ENCODE measurements around the gene IGFBP1. TPM values are rescaled to one million over a fixed set of nuclear protein-coding genes. Genes with fewer than 3 reads are reported as not detected.

Gene IGFBP1
- total RNA-seq, 1 donor from 2014 or later: not detected

DNA sequence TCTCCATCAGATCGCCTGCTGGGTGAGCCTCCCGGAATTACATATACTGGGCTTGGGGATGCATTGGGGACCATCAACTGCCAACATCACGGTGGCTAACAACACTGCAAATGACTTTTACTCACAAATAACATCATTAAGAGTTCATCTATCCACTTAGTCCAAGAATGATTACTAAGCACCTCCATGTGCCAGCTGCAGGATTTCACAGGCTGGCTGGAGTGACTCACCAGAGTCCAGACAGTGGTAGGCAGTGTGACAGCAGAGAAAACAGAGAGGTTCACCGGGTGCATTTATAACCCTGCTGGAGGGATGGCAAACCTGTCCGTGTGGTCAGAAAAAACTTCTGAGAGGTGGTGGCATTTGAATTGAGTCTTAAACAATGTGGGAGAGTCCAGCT, 36.0 kb downstream of the IGFBP1 start:
- DNase-seq: no peak
- ATAC-seq: no peak
- no peaks in the 10 kb centered on the region for H3K9me3 ChIP-seq
- peaks cover 15% of the 10 kb centered on the region for H3K4me1 ChIP-seq
- H3K4me3 ChIP-seq: no peak overlapping the region
- intact Hi-C loops (cut with DNase I): no loop called here
- peaks cover 32% of the 10 kb centered on the region for H3K27me3 ChIP-seq
- no peak overlapping the region for H3K27ac ChIP-seq
- TF ChIP-seq, protein P1, sequence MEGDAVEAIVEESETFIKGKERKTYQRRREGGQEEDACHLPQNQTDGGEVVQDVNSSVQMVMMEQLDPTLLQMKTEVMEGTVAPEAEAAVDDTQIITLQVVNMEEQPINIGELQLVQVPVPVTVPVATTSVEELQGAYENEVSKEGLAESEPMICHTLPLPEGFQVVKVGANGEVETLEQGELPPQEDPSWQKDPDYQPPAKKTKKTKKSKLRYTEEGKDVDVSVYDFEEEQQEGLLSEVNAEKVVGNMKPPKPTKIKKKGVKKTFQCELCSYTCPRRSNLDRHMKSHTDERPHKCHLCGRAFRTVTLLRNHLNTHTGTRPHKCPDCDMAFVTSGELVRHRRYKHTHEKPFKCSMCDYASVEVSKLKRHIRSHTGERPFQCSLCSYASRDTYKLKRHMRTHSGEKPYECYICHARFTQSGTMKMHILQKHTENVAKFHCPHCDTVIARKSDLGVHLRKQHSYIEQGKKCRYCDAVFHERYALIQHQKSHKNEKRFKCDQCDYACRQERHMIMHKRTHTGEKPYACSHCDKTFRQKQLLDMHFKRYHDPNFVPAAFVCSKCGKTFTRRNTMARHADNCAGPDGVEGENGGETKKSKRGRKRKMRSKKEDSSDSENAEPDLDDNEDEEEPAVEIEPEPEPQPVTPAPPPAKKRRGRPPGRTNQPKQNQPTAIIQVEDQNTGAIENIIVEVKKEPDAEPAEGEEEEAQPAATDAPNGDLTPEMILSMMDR (IDR thresholded peaks at IDR 0.05): no peak
- no peaks in the 10 kb centered on the region for H3K36me3 ChIP-seq

DNA sequence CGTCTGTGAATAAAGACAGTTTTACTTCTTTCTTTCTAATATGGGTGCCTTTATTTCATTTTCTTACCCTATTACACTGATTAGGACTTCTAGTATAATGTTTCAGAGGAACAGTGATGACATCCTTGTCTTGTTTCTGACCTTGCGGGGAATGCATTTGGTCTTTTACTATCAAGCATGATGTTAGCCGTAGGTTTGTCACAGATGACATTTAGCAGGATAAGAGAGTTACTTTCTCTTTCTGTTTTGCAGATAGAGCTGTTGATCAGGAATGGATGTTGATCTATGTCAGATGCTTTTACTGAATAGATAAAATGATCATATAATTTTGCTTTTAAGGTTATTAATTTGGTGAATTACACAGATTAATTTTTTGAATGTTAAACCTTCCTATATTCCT, 39.4 kb downstream of the IGFBP1 start:
- Histone ChIP-seq H3K9me3 (no peaks in the 10 kb centered on the region), H3K27me3 (peaks cover 4% of the 10 kb centered on the region), H3K4me1 (no peaks in the 10 kb centered on the region), H3K4me3 (no peak overlapping the region), H3K27ac (no peak overlapping the region), H3K36me3 (no peaks in the 10 kb centered on the region)
- TF ChIP-seq, protein P1 (IDR thresholded peaks at IDR 0.05): no peak
- DNase-seq (no peak), ATAC-seq (no peak)
- intact Hi-C loops (cut with DNase I): no loop called here

DNA sequence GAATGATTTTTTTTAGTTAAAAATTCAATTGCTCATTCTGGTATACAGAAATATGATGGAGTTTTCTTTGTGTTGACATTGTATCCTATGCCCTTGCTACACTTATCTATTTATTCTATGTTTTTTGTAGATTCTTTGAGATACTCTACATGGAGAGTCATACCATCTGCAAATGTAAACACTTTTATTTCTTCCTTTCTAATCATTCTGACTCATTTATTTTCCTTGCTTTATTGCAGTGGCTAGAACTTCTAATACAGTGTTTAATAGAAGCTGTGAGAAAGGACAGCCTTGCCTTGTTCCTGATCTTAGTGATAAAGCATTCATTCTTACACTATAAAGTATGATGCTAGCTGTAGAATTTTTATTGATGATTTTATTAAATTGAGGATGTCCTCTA, 42.7 kb downstream of the IGFBP1 start:
- ATAC-seq (no peak), DNase-seq (no peak)
- H3K4me3 ChIP-seq: no peak overlapping the region
- H3K27me3 ChIP-seq: no peaks in the 10 kb centered on the region
- TF ChIP-seq, protein P1 (IDR thresholded peaks at IDR 0.05): no peak
- no peaks in the 10 kb centered on the region for H3K4me1 ChIP-seq
- no peaks in the 10 kb centered on the region for H3K36me3 ChIP-seq
- no peak overlapping the region for H3K27ac ChIP-seq
- intact Hi-C loops (cut with DNase I): no loop called here
- no peaks in the 10 kb centered on the region for H3K9me3 ChIP-seq

DNA sequence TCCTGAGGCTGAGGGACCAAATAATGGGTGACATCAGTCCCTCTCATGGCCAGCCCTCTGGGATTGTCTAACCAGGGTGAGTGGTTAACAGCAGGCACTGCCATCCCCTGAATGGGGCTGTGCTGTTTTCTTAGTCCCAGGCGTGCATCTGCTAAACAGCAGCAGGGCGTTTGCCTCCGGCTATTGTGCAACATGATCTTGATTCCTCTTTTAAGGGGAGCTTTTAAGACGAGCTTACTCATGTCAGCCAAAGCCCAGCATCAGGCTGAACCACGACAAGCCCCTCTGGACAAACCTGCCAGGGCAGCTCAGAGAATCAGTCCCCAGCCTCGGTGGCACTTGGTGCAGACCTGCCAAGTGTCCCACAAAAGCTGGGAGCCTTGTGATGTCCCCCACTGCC, 49.0 kb downstream of the IGFBP1 start:
- Histone ChIP-seq H3K27ac (no peak overlapping the region), H3K9me3 (no peaks in the 10 kb centered on the region), H3K4me3 (no peak overlapping the region), H3K36me3 (no peaks in the 10 kb centered on the region), H3K4me1 (no peaks in the 10 kb centered on the region), H3K27me3 (no peaks in the 10 kb centered on the region)
- DNase-seq (no peak), ATAC-seq (no peak)
- TF ChIP-seq, protein P1 (IDR thresholded peaks at IDR 0.05): no peak
- intact Hi-C loops (cut with DNase I): no loop called here

DNA sequence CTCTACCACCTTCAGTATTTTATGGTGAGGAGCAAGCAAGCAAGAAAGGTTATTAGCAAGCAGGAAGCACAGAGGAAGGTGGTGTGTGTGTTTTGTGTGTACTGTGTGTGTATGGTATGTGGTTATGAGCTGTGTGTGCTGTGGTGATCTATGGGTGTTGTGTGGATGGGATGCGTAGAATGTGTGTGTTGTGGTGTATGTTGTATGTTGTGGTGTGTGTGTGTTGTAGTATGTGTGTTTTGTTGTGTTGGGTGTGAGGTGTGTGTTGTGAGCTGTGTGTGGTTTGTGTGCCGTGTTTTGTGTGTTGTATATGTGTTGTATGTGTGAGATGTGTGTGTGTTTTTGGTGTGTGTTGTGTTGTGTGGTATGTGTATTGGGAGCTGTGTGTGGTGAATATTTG, 49.6 kb downstream of the IGFBP1 start:
- DNase-seq: no peak
- Histone ChIP-seq H3K4me3 (no peak overlapping the region), H3K9me3 (no peaks in the 10 kb centered on the region), H3K27ac (no peak overlapping the region), H3K27me3 (no peaks in the 10 kb centered on the region), H3K36me3 (no peaks in the 10 kb centered on the region), H3K4me1 (no peaks in the 10 kb centered on the region)
- ATAC-seq: no peak
- TF ChIP-seq, protein P1 (IDR thresholded peaks at IDR 0.05): no peak
- intact Hi-C loops (cut with DNase I): no loop called here

DNA sequence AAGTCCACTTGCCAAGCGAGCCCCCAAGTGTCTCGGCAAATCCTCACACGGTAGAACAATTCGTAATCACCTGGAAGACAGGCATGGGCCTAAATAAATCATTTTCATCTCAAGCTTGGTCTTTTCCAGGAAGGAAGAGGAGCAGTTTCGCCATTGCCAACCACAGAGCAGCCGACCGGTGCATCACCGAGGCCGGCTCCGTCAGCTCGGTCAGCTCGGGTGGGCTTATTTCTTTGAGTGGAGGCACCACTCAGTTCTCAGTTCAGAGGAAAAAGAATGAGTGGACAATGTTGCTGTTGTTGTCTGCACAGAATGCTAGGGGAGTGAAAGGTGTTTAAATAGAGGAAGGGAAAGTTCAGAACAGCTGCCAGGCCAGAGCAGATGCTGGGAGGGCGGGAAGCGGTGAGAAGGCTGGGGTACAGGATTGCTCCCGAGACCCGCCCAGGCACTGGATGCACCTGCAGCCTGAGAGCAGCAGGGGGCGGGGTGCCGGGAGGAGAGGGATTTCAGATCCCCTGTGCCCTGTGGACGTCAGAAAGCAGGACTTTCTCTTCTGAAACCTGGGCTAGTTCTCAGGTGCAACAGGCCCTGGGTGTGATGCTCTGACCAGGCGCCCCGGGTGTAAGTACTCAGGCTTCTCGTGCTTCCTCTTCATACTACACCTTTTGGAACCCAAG, 50.5 kb downstream of the IGFBP1 start:
- no peaks in the 10 kb centered on the region for H3K27me3 ChIP-seq
- H3K27ac ChIP-seq: no peak overlapping the region
- H3K4me3 ChIP-seq: no peak overlapping the region
- intact Hi-C loops (cut with DNase I): no loop called here
- H3K9me3 ChIP-seq: no peaks in the 10 kb centered on the region
- H3K36me3 ChIP-seq: no peaks in the 10 kb centered on the region
- DNase-seq: no peak
- TF ChIP-seq, protein P1 (IDR thresholded peaks at IDR 0.05): no peak
- peak; percentile 30 for ATAC-seq
- no peaks in the 10 kb centered on the region for H3K4me1 ChIP-seq
